Mammary epithelial cell (primary cell): ENCODE measurements around the gene ENO3.

ENCODE experiments used
- EZH2 ChIP-seq: IDR thresholded peaks from 2 replicates; pipeline ENCODE4 v1.6.1; 2012; ENCODE audit warnings: low read length, inconsistent platforms, borderline replicate concordance
- TF ChIP-seq, protein P1 (sequence below), 2 donors: IDR thresholded peaks in 1 of 2; conservative IDR thresholded peaks in 1 of 2; 2 replicates each; pipeline ENCODE4 v1.5.1; 2011 to 2012; ENCODE audit warnings: inconsistent platforms in 2 of 2, low read length in 2 of 2, mild to moderate bottlenecking in 2 of 2, control low read depth in 1 of 2, low read depth in 1 of 2; ENCODE audit not compliant: insufficient read depth in 1 of 2; ENCODE audit errors: extremely low read depth in 1 of 2

DNA sequence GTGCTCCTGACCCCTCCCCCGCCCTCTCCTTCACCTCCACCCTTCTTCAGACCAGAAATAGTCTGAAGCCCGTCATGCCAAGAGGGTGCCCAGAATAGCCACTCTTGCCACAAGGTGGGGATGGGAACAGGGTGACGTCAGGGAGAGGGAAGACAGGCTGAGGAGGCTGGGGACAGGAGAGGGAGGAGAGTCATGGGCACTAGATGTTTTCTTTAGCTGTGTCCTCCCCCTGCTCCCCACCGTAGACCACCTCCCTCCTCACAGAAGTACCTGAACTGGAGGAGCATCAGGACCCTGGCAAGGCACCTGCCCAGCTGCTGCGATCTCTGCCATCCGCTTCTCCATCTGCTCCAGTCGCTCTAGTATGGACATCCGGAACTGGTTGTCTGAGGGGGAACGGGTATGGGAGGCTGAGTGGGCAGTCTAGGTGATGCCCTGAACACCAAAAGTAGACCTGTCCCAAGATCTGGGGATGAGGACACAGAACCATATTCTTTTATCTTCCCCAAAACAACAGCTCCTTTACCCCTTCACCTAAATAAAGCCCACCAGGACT is 23.3 kb downstream of the ENO3 start:
- TF ChIP-seq, protein P1, sequence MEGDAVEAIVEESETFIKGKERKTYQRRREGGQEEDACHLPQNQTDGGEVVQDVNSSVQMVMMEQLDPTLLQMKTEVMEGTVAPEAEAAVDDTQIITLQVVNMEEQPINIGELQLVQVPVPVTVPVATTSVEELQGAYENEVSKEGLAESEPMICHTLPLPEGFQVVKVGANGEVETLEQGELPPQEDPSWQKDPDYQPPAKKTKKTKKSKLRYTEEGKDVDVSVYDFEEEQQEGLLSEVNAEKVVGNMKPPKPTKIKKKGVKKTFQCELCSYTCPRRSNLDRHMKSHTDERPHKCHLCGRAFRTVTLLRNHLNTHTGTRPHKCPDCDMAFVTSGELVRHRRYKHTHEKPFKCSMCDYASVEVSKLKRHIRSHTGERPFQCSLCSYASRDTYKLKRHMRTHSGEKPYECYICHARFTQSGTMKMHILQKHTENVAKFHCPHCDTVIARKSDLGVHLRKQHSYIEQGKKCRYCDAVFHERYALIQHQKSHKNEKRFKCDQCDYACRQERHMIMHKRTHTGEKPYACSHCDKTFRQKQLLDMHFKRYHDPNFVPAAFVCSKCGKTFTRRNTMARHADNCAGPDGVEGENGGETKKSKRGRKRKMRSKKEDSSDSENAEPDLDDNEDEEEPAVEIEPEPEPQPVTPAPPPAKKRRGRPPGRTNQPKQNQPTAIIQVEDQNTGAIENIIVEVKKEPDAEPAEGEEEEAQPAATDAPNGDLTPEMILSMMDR (conservative IDR thresholded peaks at IDR 0.05 in 1 of 2, IDR thresholded peaks at IDR 0.05 in 1 of 2; ENCODE audit: extremely low read depth in 1 of 2, insufficient read depth in 1 of 2, low read depth in 1 of 2, low read length in 2 of 2), result no peak
- no peak for TF ChIP-seq EZH2
